Psoas muscle (tissue), 8 donors: Measurements from ENCODE around the gene PTPN14. TPM values are rescaled to one million over a fixed set of nuclear protein-coding genes. Genes with fewer than 3 reads are reported as not detected.
A peak's percentile ranks its signal among the peaks of the same experiment; 100 is the strongest.

Experiments
- ATAC-seq, 4 donors: fragments of 200-7000 bp; cut with Tn5 transposase; one replicate each; pipeline ENCODE4 v1.9.1; 2020; ENCODE audit warnings: moderate library complexity in 3 of 4, mild to moderate bottlenecking in 2 of 4
- DNase-seq, 2 donors: peaks; one replicate each; pipeline ENCODE4 v3.0.0-alpha.2; 2020
- H3K27ac ChIP-seq: fragments of 200-600 bp; one replicate; pipeline ENCODE4 v1.8.0; 2022
- H3K27me3 ChIP-seq, 3 donors: fragments of 200-600 bp in 1 of 3; one replicate each; pipeline versions ENCODE4 v1.6.1 to v1.8.0; 2013 to 2022; ENCODE audit warnings: low read length in 2 of 3, mild to moderate bottlenecking in 2 of 3, moderate library complexity in 1 of 3; ENCODE audit not compliant: insufficient read depth in 3 of 3
- H3K36me3 ChIP-seq, 2 donors: fragments of 200-600 bp in 1 of 2; one replicate each; pipeline versions ENCODE4 v1.6.1 to v1.8.0; 2013 to 2022; ENCODE audit warnings: low read depth in 1 of 2, mild to moderate bottlenecking in 1 of 2, moderate library complexity in 1 of 2; ENCODE audit not compliant: insufficient read depth in 1 of 2
- H3K4me1 ChIP-seq: fragments of 200-600 bp; one replicate; pipeline ENCODE4 v1.8.0; 2022
- H3K4me3 ChIP-seq: fragments of 200-600 bp; one replicate; pipeline ENCODE4 v1.8.0; 2022; ENCODE audit warnings: mild to moderate bottlenecking
- H3K9me3 ChIP-seq: fragments of 200-600 bp; one replicate; pipeline ENCODE4 v1.8.0; 2022
- CTCF ChIP-seq: fragments of 200-600 bp; IDR thresholded peaks from one replicate; pipeline ENCODE4 v1.8.0; 2022; ENCODE audit warnings: antibody characterized with exemption
- WGBS, 3 donors: extraction: QIAGEN DNeasy Blood & Tissue Kit; methylation state at CpG; one replicate each; pipeline versions ENCODE4 v1.1.6 to v1.1.7; 2013; 5-methylcytosine and 5-hydroxymethylcytosine counted together
- intact Hi-C, 2 donors: fragments of 100-400 bp; cut with DNase I; formaldehyde crosslinking; loops; one replicate each; pipeline versions ENCODE4 v1.11.0 to v1.14.2; 2022
- polyA plus RNA-seq, 3 donors: library from polyadenylated mRNA; stranded (reverse); fragments of 200-250 nt; gene quantifications; one replicate each; pipeline ENCODE4 v1.2.3, GENCODE V29; 2013
- total RNA-seq, 4 donors: library from RNA; stranded (reverse); fragmentation: NEBNext Ultra II Directional in 2 of 4; extraction: Animal tissue kit (Norgen Biotek cat#: 25700) in 2 of 4; gene quantifications; one replicate each; pipeline versions ENCODE4 v1.2.1 to v1.2.4, GENCODE V29; 2021 to 2023
- donor health status: healthy with polysubstance abuse.
- donor health status: DM: no; HTN: no; CAD: no; lungs with moderate emphysema.
- donor health status: Bipolar disorder and iron deficiency.
- donor health status: healthy.
- donor health status: DM: yes; HTN: yes; CAD: no.
- donor health status: DM: no; HTN: no; CAD: no.
- donor health status: DM: no; HTN: no; CAD: no.
- donor health status: DM: yes; HTN: yes; CAD: no.

The PTPN14 gene
- total and polyA plus RNA-seq, 7 donors: 7.2 to 106 (median 50.8) TPM

DNA sequence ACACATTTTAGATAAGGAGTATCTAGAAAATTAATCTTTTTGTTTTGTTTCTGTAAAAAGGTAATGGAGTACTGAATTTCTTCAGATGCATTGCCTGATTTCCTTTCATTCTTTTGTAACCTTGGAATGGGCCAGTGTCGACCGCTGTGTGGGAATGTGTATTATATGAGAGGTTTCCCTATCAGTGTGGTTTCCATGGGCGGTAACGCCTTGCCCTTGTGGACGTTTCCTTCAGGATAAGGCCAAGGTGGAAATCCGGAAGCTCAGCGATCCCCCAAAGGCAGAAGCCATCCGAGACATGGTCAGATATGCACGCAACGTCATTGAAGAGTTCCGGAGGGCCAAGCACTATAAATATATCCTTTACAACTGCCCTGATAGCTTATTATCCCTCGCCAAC is 220.7 kb downstream of the PTPN14 start:
- ATAC-seq: no peak
- Histone ChIP-seq H3K4me3 (no peak overlapping the region), H3K27me3 (no peaks in the 10 kb centered on the region), H3K9me3 (no peaks in the 10 kb centered on the region), H3K36me3 (peaks cover 0 to 48% of the 10 kb centered on the region in 2 donors), H3K27ac (no peak overlapping the region), H3K4me1 (peaks cover 3% of the 10 kb centered on the region)
- 73 to 89% (median 80%) methylated on average over 12 of the region's 12 CpGs for WGBS, 3 donors
- DNase-seq: no peak
- intact Hi-C loops: loop anchor here in 1 of 2 donors (5.0 kb wide), 1 partner anchor 257 kb away; no protein-coding TSS in a partner anchor
- TF ChIP-seq CTCF: no peak

DNA sequence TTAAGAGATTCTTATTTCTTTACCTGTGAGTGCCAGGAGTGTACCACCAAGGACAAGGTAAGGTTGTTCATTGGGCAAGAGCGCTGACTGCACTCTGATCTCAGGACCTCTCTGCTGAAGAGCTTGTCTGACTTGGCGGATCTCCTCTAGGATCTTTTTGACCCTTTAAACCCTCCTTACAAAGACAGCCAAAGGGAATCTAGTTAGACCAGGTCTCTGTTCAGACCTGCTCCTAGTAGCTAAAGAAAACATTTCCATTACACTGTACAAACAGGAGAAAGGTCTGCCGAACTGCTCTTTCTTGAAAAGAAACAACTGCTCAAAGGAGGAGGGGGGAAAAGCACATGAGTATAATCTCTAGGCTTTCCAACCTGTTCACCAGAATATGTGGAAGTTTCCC is 221.2 kb downstream of the PTPN14 start:
- peaks cover 3% of the 10 kb centered on the region for H3K4me1 ChIP-seq
- ATAC-seq (no peak), DNase-seq (no peak)
- WGBS, 3 donors: 90 to 95% (median 93%) methylated on average over 3 of the region's 3 CpGs
- H3K27ac ChIP-seq: no peak overlapping the region
- no peak overlapping the region for H3K4me3 ChIP-seq
- intact Hi-C loops: loop anchor here in 1 of 2 donors (5.0 kb wide), 1 partner anchor 257 kb away; no protein-coding TSS in a partner anchor
- no peak for TF ChIP-seq CTCF
- peaks cover 0 to 51% of the 10 kb centered on the region in 2 donors for H3K36me3 ChIP-seq
- no peaks in the 10 kb centered on the region for H3K9me3 ChIP-seq
- H3K27me3 ChIP-seq: no peaks in the 10 kb centered on the region

DNA sequence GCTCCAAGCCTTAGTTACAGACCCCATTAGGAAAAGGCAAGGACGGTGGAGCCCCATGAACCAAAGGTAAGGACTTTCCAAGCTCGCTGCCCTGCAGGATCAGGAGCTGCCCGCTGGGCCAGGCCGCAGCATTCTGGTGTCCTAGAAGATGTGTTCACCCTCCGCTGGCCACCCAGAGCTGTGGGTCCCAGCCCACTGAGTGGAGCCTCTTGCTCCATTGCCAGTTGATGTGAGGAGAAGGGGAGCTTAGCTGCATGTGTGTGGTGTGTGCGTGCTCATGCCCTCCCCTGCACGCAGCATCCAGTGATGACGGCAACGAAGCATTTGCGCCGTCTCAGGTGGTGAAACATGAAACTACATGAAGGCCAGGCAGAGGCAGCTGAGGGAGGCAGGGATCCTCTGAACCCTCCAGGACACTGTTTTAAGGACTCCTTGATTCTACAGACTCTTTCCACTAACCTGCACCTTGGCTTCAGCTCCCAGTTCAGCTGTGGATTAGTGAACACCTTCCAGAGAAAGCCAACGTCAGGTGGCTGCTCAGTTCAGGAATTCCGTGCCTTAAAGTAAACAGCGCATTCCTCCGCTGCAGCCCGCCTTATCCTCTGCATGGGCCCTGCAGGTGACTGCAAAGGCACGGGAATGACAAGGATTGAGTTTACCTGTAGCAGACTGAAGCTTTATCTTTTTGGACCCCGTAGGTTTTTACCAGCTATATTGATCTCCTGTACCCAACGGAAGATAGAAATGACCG is 221.8 kb downstream of the PTPN14 start:
- intact Hi-C loops: loop anchor here (1.0 to 5.0 kb wide), 3 partner anchors 68 to 258 kb away; no protein-coding TSS in a partner anchor
- H3K36me3 ChIP-seq: peaks cover 0 to 57% of the 10 kb centered on the region in 2 donors

DNA sequence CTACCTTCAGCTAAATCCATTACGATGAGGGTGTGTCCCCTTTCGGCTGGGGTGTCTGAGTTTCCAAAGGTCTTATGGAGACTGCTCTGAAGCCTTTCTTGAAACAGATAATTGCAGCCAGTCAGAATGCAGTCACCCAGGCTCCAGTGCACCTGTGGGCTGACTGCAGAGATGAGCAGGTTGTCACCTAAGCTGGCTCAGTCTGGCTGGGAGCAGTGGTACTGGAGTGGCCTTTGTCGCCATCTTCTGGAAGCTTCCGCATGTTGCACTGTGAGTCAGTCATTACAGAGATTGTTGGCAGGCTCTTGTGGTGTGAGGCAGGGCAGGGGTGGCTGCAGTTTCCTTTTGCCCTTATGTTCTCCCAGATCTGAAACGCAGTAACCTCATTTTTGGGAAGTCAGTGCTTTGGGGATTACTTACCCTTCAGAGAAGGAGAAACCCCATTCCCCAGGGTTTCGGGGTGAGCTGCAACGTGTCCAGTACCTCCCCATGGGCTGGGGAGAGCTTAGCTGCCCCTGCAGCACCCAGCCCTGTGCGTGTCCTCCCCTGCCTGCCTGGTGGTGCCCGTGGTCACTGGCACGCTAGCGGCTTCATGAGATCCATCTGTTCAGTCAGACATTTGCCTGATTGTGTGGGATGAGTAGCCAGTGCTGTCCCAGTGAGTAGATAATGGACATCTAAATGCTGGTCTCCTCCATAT is 222.5 kb downstream of the PTPN14 start:
- peak; percentile 94 for TF ChIP-seq CTCF
- H3K4me1 ChIP-seq: peaks cover 3% of the 10 kb centered on the region
- WGBS, 3 donors: 46 to 61% (median 48%) methylated on average over 11 of the region's 11 CpGs
- H3K36me3 ChIP-seq: peaks cover 0 to 58% of the 10 kb centered on the region in 2 donors
- ATAC-seq: peak; percentile 95 to 96 (median 95)
- intact Hi-C loops: loop anchor here (1.0 to 2.0 kb wide), 3 partner anchors 68 to 116 kb away; no protein-coding TSS in a partner anchor
- no peaks in the 10 kb centered on the region for H3K9me3 ChIP-seq
- no peak overlapping the region for H3K4me3 ChIP-seq
- H3K27ac ChIP-seq: no peak overlapping the region
- DNase-seq: peak; percentile 79 to 89
- H3K27me3 ChIP-seq: no peaks in the 10 kb centered on the region

More for the DNA sequence above, 221.8 kb downstream of the PTPN14 start:
- Histone ChIP-seq H3K9me3 (no peaks in the 10 kb centered on the region), H3K4me3 (no peak overlapping the region), H3K27me3 (no peaks in the 10 kb centered on the region), H3K4me1 (peaks cover 3% of the 10 kb centered on the region), H3K27ac (no peak overlapping the region)
- WGBS, 3 donors: 93 to 96% (median 94%) methylated on average over 20 of the region's 20 CpGs
- DNase-seq (no peak), ATAC-seq (peak in 1 of 4 donors; percentile 1)
- no peak for TF ChIP-seq CTCF
